CD4-positive, alpha-beta T cell treated with Interleukin-4 for 4 hours (primary cell): ENCODE measurements around the gene FCHSD2.
"Not testable (repeated sequence)": the region's sequence is repeated elsewhere in the genome, so short reads cannot be mapped to it uniquely, and the experiment has no call there.

ENCODE experiments used
- DNase-seq: peaks from one replicate; pipeline ENCODE4 v3.0.0-alpha.2; 2020

FCHSD2 gene

DNA sequence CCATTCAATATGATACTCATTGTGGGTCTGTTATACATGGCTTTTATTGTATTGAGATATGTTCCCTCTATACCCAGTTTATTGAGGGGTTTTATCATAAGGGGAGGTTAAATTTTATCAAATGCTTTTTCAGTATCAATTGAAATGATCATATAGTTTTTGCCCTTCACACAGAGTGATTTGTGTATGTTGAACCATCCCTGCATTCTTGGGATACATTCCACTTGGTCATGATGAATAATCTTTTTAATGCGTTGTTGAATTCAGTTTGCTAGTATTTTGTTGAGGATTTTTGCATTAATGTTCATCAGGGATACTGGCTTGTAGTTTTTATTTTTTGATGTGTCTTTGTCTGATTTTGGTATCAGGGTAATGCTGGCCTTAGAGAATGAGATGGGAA, 229.9 kb downstream of the FCHSD2 start:
- DNase-seq, result no peak

DNA sequence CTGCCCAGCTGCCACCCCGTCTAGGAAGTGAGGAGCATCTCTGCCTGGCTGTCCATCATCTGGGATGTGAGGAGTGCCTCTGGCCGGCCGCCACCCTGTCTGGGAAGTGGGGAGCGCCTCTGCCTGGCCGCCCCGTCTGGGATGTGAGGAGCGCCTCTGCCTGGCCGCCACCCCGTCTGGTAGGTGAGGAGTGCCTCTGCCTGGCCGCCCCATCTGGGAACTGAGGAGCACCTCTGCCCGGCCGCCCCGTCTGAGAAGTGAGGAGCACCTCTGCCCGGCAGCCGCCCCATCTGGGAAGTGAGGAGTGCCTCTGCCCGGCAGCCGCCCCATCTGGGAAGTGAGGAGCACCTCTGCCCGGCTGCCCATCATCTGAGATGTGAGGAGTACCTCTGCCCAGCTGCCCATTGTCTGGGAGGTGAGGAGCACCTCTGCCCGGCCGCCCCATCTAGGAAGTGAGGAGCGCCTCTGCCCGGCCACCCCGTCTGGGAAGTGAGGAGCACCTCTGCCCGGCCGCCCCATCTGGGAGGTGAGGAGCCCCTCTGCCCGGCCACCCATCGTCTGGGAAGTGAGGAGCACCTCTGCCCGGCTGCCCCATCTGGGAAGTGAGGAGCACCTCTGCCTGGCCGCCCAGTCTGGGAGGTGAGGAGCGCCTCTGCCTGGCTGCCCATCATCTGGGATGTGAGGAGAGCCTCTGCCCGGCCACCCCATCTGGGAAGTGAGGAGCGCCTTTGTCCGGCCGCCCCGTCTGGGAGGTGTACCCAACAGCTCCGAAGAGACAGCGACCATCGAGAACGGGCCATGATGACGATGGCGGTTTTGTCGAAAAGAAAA, 232.3 kb downstream of the FCHSD2 start:
- DNase-seq, result not testable (repeated sequence)

DNA sequence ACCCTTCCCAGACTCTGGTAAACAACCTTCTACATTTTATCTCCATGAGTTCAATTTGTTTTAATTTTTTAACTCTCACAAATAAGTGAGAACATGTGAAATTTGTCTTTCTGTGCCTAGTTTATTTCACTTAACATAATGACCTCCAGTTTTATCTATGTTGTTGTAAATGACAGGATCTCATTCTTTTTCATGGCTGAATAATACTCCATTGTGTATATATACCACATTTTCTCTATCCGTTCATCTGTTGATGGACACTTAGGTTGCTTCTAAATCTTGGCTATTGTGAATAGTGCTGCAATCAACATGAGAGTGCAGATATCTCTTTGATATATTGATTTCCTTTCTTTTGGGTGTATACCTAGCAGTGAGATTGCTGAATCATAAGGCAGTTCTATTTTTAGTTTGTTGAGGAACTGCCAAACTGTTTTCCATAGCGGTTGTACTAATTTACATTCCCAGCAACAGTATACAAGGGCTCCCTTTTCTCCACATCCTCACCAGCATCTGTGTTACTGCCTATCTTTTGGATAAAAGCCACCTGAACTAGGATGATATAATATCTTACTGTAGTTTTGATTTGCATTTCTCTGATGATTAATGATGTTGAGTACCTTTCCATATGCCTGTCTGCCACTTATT, 234.0 kb downstream of the FCHSD2 start:
- no peak for DNase-seq

DNA sequence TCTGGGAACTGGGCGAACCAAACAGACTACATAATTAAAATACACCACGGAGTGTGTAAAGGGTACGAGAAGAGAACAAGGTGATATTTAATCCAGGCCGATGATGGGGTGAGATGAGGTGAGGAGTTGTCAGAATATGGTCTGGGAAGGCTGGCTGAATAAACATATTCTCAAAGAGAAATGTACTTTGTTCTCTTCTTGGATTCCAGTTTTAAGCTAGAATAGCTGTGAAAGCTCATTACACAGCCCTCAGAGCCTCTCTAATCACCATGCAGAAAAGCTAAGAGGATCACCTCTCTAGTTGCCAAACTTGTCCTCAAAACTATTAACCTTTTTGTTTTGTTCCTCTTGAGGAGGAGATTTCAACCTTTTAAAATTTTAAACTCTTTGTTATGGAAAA, 238.1 kb downstream of the FCHSD2 start:
- DNase-seq, result no peak

DNA sequence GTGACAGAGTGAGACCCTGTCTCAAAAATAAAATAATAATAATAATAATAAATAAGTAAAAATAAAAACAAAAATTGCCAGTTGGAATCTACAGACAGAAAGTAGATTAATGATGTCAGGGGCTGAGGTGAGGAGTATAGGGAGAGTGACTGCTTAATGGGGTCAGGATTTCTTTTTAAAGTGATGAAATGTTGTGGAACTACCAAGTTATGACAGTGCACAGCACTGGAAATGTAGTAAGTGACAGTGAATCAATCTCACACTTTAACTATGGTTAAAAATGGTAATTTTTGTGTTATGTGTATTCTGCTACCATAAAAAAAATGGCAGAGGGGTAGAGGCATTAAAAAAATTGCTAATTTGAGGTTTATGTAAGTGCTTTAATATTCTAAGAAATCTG, 240.7 kb downstream of the FCHSD2 start:
- DNase-seq, result no peak

DNA sequence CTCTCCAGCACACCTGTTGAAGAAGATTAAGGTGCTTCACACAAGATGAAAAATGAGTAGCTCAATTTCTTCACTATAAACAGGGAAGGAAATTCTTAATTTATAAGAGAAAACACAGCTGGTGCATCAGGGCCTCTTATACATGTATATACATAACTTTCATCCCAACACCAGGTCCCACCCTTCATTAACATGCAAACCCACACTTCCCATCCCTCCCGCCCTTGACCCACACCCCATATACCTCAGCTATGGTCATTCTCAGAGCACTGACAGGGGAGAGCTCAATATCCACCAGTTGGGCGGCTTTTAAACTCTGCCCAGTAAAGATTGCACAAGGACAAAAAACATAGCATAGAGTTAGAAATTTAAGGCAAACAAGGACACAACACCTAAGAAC, 242.1 kb downstream of the FCHSD2 start:
- no peak for DNase-seq

DNA sequence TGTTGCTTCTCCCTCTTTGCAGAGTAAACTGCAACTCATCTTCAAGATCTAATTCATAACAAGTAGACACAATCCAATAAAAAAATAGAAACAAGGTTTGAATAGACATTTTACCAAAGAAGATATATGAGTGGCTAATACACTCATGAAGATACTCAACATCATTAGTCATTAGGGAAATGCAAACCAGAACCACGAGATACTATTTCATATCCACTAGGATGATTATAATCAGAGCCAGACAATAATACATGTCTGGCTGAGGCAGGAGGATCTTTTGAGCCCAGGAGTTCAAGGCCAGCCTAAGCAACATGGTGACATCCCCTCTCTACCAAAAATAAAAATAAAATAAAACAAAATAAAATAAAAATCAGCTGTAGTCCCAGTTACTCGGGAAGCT, 242.9 kb downstream of the FCHSD2 start:
- no peak for DNase-seq

DNA sequence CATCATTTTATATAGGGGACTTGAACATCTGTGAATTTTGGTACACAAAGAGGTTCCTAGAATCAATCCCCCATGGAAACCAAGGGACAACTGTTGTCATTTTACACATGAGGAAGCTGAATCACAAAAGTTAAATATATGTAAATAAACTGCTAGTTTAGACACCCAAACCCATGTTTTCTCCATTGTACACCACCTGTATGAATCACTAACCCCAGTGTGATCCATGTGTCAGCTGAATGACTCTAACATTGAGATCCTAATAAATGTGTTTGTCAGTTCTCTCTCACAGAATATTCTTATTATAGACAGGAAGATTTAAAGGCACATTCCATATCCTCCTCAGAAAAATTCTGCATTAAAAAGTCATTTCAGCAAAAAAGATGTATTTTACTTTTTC, 244.6 kb downstream of the FCHSD2 start:
- DNase-seq, result no peak

DNA sequence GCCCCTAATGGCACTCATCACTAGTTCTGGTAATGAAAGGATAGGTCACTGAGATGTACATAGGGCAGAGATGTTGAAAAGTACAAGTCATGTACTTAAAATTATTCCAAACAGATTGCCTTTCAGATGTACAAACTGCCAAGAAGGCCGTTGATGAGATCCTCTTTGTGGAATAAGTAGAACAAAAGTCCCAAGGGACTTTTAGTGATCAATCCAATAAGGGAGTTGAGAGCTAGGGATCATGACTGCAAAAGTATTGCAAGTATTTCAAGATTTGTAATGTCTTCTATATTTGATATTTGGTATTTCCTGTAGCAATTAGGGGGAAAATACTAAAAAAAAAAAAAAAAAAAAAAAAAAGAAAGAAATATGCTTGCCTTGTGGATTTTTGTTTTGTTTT, 245.7 kb downstream of the FCHSD2 start:
- DNase-seq, result no peak

DNA sequence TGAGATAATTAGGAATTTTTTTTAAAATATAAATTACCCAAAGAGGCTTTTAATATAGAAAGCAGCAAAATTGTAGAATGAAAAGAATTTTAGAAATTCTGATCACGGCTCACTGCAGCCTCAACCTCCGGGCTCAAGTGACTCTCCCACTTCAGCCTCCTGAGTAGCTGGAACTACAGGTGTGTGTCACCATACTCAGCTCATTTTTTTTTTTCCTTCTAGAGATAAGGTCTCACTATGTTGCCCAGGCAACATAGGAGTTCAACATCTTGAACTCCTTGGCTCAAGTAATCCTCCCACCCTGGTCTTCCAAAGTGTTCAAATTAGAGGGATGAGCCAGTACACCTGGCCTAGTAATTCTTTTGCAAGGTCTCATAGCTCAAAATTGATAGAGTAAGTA, 251.2 kb downstream of the FCHSD2 start:
- no peak for DNase-seq

DNA sequence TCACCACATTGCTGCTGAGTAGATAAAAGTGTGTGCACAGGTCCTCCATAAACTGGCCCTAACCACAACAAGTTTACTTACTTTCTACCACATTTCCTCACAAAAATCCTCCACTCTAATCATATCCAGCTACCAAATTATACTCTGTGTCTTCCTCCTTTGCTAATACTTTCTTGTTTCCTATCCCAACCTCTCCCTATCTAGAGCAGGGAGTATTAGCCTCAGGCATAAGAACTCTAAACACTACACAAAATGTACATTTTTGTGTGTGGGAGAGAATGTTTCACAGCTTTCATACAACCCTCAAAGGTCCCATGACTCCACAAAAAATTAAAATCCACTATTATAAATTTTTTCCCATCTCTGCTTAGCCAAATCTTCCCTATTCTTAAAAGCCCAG, 255.5 kb downstream of the FCHSD2 start:
- no peak for DNase-seq

DNA sequence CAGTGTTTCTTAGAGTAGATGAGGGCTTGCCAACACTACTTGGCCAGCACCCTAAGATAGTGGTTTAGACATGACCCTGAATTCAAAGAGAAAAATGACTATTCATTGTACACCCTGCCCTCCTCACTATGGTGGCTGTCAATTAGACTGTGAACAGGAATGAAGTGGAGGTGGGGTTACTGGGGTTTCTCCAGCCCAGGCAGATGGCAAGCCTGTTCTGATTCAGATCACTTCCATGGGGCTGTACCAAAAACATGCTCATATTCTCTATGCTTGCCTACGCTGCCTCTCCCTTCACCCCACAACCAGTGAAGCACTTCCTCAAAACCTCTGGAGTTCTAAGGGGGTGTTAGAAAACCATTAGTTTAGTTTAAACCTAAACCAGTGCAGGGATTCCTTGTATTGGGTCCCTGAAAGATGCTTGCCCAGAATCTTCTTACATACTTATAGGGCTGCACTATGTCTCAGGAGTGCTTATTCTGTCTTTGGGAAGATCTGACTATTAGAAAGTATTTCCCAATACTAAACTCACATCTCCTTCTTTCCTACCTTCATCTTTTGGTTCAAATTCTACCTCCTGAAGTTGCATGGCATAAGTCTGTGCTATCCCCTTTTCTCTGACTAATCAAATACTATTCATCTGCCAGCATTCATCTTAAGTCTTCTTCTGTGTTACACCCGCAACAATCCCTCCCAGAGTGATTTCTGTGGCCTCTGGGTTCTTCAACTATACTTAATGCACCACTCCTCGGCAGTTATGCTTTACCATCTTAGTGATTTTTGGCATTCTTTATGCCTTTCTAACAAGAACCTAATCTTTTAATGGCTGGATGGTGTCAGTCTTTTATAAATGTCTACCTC, 256.1 kb downstream of the FCHSD2 start:
- no peak for DNase-seq

DNA sequence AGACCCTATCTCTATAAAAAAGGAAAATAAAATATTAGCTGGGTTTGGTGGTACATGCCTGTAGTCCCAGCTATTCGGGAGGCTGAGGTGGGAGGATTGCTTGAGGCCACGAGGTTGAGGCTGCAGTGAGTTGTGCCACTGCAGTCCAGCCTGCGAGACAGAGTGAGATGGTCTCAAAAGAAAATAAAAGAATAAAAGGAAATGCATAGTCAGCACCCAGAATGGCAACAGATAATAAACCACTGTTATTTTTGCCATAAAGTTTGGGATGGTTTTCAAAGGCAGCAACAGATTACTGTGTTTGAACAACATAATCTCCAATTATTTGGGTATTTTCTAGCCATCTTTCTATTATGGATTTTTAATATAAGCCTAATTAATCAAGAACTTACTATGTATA, 266.0 kb downstream of the FCHSD2 start:
- no peak for DNase-seq

DNA sequence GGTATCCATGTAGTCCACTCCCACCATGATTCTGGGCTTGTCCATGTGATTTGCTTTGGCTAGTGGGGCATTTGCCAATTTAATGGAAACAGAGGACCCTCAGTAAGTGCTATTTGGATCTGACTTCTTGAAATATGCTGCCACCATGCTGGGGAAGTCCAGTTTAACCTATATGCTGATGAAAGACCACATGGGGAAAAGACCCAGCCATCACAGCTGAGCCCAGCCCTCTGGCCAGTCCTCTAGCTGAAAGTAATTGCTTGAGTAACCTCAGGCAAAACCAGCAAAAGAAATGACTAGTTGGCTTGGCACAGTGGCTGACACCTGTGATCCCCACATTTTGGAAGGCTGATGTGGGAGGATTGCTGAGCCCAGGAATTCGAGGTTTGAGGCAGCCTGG, 266.4 kb downstream of the FCHSD2 start:
- DNase-seq, result no peak

DNA sequence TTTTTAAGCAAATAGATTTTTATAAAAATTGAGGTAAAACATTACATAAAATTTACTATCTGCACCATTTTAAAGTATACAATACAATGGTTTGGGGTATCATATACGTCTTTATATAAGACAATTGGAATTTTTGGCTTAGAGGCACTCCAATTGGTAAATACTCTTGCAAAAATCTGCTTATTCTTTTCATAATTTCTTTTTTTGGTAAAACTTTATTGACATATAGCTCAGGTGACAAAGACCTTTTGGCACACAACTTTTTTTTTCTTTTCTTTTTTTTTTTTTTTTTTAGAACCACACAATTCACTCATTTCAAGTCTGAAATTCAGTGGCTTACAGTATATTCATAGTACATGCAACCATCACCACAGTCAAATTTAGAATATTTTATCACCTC, 270.1 kb downstream of the FCHSD2 start:
- DNase-seq, result no peak

DNA sequence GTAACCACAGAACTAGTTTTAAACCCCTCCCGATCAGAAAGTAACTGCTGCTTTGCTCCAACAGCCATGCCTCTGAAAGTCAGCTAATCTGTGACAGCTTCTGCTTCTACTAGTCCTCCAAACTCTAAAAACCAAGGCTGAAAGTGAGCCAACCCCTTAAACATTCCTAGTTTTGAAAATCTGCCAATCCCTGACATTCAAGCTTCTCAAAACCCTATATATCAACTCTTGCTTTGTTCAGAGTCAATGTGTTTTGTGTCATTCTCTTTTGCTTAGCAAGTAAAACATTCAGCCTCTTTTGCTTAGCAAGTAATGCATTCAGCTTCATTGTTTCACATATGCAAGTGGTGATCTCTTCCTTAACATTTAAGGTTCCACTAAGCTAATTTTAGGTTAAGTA, 271.0 kb downstream of the FCHSD2 start:
- no peak for DNase-seq

DNA sequence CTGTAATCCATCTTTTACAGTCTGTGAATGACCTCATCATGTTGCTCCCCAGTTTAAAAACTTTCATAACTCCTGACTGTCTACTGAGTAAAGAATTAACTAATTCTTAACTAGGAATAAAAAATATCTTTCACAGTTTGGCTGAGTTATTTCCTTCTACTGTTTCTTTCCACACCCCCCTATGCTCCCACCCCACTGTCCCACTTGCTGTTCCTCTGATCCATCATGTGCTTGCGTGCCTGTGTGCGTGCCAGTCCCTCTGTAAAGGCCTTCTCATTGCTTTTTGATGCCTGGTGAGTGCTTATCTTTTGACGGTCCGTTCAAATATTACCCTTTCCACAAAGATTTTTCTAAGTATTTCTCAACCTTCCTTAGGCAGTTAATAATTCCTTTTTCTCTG, 272.3 kb downstream of the FCHSD2 start:
- DNase-seq, result no peak

DNA sequence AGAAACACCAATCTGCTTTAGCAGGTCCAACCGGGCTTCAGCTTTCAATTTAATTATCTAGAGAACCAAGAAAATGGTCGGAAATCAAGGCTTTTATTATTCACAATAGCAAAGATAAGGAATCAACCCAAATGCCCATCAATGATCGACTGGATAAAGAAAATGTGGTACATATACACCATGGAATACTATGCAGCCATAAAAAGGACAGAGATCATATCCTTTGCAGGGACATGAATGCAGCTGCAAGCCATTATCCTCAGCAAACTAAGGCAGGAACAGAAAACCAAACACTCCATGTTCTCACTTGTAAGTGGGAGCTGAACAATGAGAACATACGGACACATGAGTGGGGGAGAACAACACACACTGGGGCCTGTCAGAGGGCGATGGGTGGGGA, 274.1 kb downstream of the FCHSD2 start:
- no peak for DNase-seq

DNA sequence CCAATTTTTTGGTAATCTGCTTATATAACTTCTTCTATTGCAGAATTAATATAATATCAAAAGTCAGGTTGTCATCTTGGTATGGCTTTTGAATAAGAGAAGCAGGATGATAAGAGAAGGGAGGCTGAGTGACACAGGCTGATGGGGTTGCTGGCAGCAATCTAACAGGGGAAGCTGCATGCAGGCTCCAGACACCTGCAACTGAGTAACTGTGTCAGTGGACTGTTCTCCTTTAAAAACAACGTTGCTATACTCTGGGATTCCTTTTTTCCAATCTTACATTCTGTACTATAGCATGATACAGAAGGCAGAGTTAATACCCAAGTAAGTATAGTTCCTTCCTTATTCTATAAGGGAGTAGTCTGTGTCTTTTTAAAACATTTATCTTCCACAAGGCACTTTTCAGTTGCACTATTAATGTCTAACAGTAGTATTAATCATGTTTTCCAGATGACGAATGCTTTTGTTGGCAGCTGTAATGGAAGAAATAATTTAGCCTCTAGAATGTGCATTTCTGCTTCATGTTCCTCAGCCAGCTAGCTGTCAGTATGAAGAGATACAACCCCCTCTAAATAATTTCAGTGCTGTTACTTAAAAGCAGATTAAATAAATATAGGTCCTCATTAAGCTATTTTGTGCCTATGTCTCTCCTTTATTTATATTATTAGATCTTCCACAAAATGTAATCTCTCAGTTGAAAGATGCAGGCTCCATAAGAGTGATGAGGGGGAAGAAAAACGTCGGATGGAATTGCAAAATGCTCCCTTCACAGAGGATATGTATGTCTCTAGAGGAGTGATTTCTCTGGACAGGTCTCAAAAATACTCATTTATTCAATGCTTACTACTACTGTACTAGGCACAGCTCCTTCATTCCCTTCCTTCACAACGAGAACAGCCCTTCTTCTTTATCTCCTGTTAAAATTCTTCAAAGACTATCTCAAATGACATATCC, 277.1 kb downstream of the FCHSD2 start:
- no peak for DNase-seq

DNA sequence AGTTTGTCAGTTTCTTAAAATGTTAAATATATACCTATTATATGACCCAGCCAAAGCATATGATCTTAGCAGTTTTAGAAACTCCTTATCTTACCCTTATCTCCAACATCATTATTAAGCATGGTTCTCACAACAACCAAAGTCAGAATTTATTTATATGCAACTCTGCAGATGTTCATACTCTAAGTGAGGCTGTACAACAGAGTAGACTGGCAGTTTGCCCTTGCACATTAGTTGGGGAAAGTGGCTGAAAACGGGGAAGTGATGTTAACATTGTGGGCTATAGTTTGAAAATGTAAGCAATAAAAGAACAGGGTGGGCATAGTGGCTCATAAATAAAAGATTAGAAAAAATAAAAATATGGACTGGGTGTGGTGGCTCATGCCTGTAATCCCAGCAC, 278.2 kb downstream of the FCHSD2 start:
- DNase-seq, result no peak

DNA sequence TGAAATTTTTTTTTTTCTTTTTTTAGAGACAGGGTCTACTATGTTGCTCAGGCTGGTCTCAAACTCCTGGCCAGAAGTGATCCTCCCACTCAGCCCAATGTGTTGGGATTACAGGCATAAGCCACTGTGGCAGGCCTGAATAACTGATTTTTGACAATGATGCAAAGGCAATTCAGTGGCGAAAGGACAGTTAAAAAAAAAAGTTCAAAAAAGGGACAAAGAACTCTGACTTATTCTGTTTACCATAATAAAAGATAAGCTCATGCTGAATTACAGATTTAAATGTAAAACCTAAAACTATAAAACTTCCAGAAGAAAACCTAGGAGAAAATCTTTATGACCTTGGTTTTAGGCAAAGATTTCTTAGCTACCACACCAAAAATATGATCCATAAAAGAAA, 279.0 kb downstream of the FCHSD2 start:
- DNase-seq, result no peak

DNA sequence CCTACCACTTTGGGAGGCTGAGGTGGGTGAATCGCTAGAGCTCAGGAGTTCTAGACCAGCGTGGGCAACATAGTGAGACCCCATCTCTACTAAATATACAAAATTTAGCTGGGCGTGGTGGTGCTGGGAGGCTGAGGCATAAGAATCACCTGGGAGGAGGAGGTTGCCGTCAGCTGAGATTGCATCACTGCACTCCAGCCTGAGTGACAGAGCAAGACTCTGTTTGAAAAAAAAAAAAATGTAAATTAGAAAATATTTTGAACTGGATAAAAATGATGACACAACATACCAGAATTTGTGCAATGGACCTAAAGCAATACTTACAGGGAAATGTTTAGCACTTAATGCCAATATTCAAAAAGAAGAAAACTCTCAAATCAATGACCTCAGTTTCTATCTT, 281.5 kb downstream of the FCHSD2 start:
- no peak for DNase-seq

DNA sequence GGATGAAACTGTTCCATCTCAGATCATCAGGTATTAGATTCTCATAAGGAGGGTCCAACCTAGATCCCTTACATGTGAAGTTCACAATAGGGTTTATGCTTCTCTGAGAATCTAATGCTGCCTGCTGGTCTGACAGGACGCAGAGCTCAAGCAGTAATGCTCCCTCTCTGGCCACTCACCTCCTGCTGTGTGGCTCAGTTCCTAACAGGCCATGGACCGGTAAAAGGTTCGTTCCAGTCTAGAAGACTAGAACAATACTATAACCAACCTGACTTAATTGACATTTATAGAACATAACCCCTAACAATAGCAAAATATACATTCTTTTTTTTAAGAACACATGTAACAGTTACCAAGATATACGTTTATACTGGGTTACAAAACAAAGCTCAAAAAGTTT, 282.1 kb downstream of the FCHSD2 start:
- DNase-seq, result no peak
